Loucy (cell line): ENCODE data around the gene TMEM37.

Experiments
- H2AFZ ChIP-seq: fragments of 200-600 bp; sonication (generic); 2 replicates; pipeline ENCODE4 v1.6.0; 2016; ENCODE audit warnings: antibody characterized with exemption, mild to moderate bottlenecking, low read length, moderate library complexity
- H3F3A ChIP-seq: fragments of 200-600 bp; 2 replicates; pipeline ENCODE4 v1.6.0; 2016; ENCODE audit warnings: antibody characterized with exemption, low read depth, mild to moderate bottlenecking
- H3K27me3 ChIP-seq: fragments of 200-600 bp; sonication (generic); 2 replicates; pipeline ENCODE4 v1.6.1; 2014; ENCODE audit warnings: low read length, mild to moderate bottlenecking; ENCODE audit not compliant: insufficient read depth, poor library complexity, severe bottlenecking
- H3K36me3 ChIP-seq: fragments of 200-600 bp; sonication (generic); 2 replicates; pipeline ENCODE4 v1.6.1; 2016; ENCODE audit warnings: low read length; ENCODE audit not compliant: insufficient read depth
- H3K4me1 ChIP-seq: fragments of 200-600 bp; sonication (generic); 2 replicates; pipeline ENCODE4 v1.5.1; 2014; ENCODE audit warnings: low read length, mild to moderate bottlenecking; ENCODE audit not compliant: insufficient read depth, poor library complexity, severe bottlenecking
- H3K4me2 ChIP-seq: fragments of 200-600 bp; sonication (generic); 2 replicates; pipeline ENCODE4 v1.6.0; 2014; ENCODE audit warnings: antibody characterized with exemption, low read length, low read depth, mild to moderate bottlenecking; ENCODE audit not compliant: poor library complexity, severe bottlenecking
- H3K4me3 ChIP-seq: fragments of 200-600 bp; sonication (generic); 2 replicates; pipeline ENCODE4 v1.5.1; 2014; ENCODE audit warnings: low read length, mild to moderate bottlenecking, mixed read lengths; ENCODE audit not compliant: poor library complexity, severe bottlenecking
- H3K79me2 ChIP-seq: fragments of 200-600 bp; sonication (generic); 2 replicates; pipeline ENCODE4 v1.6.1; 2014; ENCODE audit warnings: low read length; ENCODE audit not compliant: insufficient read depth
- H3K9ac ChIP-seq: fragments of 200-600 bp; sonication (generic); 2 replicates; pipeline ENCODE4 v1.6.0; 2014; ENCODE audit warnings: mild to moderate bottlenecking, low read depth, low read length, moderate library complexity; ENCODE audit not compliant: poor library complexity, severe bottlenecking
- H3K9me2 ChIP-seq: fragments of 200-600 bp; sonication (generic); replicated peaks from 2 replicates; pipeline ENCODE4 v1.6.1; 2016; ENCODE audit warnings: low read depth, low read length, mixed read lengths
- H3K9me3 ChIP-seq: fragments of 200-600 bp; sonication (generic); 2 replicates; pipeline ENCODE4 v1.6.1; 2014; ENCODE audit warnings: mild to moderate bottlenecking, antibody characterized with exemption, low read length, low read depth; ENCODE audit not compliant: insufficient read depth
- H4K20me1 ChIP-seq: fragments of 200-600 bp; sonication (generic); 2 replicates; pipeline ENCODE4 v1.6.0; 2014; ENCODE audit warnings: antibody characterized with exemption, low read length, mild to moderate bottlenecking; ENCODE audit not compliant: insufficient read depth, poor library complexity, severe bottlenecking
- CTCF ChIP-seq: fragments of 200-600 bp; sonication (generic); conservative IDR thresholded peaks from 2 replicates; pipeline ENCODE4 v1.5.1; 2014; ENCODE audit warnings: mild to moderate bottlenecking, antibody characterized with exemption, low read length
- EZH2phosphoT487 ChIP-seq: fragments of 200-600 bp; IDR thresholded peaks from 2 replicates; pipeline ENCODE4 v1.6.1; 2018; ENCODE audit warnings: antibody characterized with exemption, mild to moderate bottlenecking, moderate library complexity, borderline replicate concordance

The TMEM37 gene

GRCh38 chr2:119449521-119449920 is 17.9 kb downstream of the TMEM37 start:
- Histone ChIP-seq H4K20me1 (no peaks in the 10 kb centered on the region), H2AFZ (no peak overlapping the region), H3K4me2 (no peak overlapping the region), H3K79me2 (no peaks in the 10 kb centered on the region), H3F3A (no peaks in the 10 kb centered on the region), H3K27me3 (no peaks in the 10 kb centered on the region), H3K36me3 (no peaks in the 10 kb centered on the region), H3K4me1 (no peaks in the 10 kb centered on the region), H3K9me3 (no peaks in the 10 kb centered on the region), H3K9me2 (no peaks in the 10 kb centered on the region), H3K9ac (no peak overlapping the region), H3K4me3 (no peak overlapping the region)
- TF ChIP-seq CTCF (no peak), EZH2phosphoT487 (no peak)

GRCh38 chr2:119451336-119452050 is 19.8 kb downstream of the TMEM37 start:
- TF ChIP-seq CTCF (no peak), EZH2phosphoT487 (no peak)
- H2AFZ ChIP-seq = no peak overlapping the region
- no peaks in the 10 kb centered on the region for H3K9me3 ChIP-seq
- H3K27me3 ChIP-seq = no peaks in the 10 kb centered on the region
- H3K79me2 ChIP-seq = no peaks in the 10 kb centered on the region
- no peaks in the 10 kb centered on the region for H3K36me3 ChIP-seq
- no peak overlapping the region for H3K9ac ChIP-seq
- H3F3A ChIP-seq = no peaks in the 10 kb centered on the region
- no peaks in the 10 kb centered on the region for H4K20me1 ChIP-seq
- H3K4me2 ChIP-seq = no peak overlapping the region
- no peaks in the 10 kb centered on the region for H3K4me1 ChIP-seq
- no peaks in the 10 kb centered on the region for H3K9me2 ChIP-seq
- H3K4me3 ChIP-seq = no peak overlapping the region

- Histone ChIP-seq H3K4me3 (no peak overlapping the region), H3K9me3 (no peaks in the 10 kb centered on the region)
These were observed 22.4 kb downstream of the TMEM37 start for GRCh38 chr2:119453972-119454593.

More at GRCh38 chr2:119453972-119454593, 22.4 kb downstream of the TMEM37 start:
- no peak for TF ChIP-seq CTCF
- no peak for TF ChIP-seq EZH2phosphoT487
- Histone ChIP-seq H4K20me1 (no peaks in the 10 kb centered on the region), H3K36me3 (no peaks in the 10 kb centered on the region), H3K9me2 (no peaks in the 10 kb centered on the region), H3K27me3 (no peaks in the 10 kb centered on the region), H3F3A (no peaks in the 10 kb centered on the region), H2AFZ (no peak overlapping the region), H3K4me1 (no peaks in the 10 kb centered on the region), H3K4me2 (no peak overlapping the region), H3K9ac (no peak overlapping the region), H3K79me2 (no peaks in the 10 kb centered on the region)
